ENCODE measurements around the gene TTC32.
"Not testable (repeated sequence)": the region's sequence is repeated elsewhere in the genome, so short reads cannot be mapped to it uniquely, and the experiment has no call there.

TTC32 gene

GRCh38 chr2:19901442-19902215, at the start of gene TTC32:
Gene TTC32 (minus strand): TSS chr2:19901983. CDS start chr2:19901854, 129 bp downstream.
- peak; percentile 96 for DNase-seq (ENCODE audit: low spot score)

GRCh38 chr2:19949071-19949470, 47.3 kb upstream of the TTC32 start:
- no peak for DNase-seq (ENCODE audit: low spot score)

GRCh38 chr2:19947184-19947940, 45.6 kb upstream of the TTC32 start:
- DNase-seq (ENCODE audit: low spot score) = no peak

GRCh38 chr2:19944205-19944845, 42.5 kb upstream of the TTC32 start:
- DNase-seq (ENCODE audit: low spot score) = peak; percentile 13

DNA sequence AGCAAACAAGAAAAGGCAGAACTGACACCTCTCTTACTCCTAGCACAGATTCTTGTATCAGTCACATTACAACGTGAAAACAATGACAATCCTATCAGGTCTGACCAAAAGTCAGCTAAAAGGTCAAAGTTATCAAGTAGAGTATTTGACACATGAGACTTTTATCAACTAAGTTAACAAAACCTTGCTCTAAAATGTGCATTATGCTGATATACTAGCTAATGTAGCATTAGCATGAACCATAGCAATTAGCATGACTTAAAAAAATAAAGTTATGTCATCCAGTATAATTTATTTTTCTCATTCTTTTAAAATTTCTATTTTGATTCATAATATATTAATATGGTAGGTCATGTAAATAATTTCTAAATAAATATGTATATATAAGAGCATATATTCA, 41.4 kb upstream of the TTC32 start:
- DNase-seq (ENCODE audit: low spot score) = no peak

- no peak for DNase-seq (ENCODE audit: low spot score)
These were observed 40.4 kb upstream of the TTC32 start for GRCh38 chr2:19942199-19942598.

GRCh38 chr2:19937004-19937403, 35.2 kb upstream of the TTC32 start:
- no peak for DNase-seq (ENCODE audit: low spot score)

GRCh38 chr2:19936203-19936602, 34.4 kb upstream of the TTC32 start:
- no peak for DNase-seq (ENCODE audit: low spot score)

- peak; percentile 9 for DNase-seq (ENCODE audit: low spot score)
These were observed 31.7 kb upstream of the TTC32 start for GRCh38 chr2:19933351-19933981.

GRCh38 chr2:19932928-19933327, 31.1 kb upstream of the TTC32 start:
- no peak for DNase-seq (ENCODE audit: low spot score)

DNA sequence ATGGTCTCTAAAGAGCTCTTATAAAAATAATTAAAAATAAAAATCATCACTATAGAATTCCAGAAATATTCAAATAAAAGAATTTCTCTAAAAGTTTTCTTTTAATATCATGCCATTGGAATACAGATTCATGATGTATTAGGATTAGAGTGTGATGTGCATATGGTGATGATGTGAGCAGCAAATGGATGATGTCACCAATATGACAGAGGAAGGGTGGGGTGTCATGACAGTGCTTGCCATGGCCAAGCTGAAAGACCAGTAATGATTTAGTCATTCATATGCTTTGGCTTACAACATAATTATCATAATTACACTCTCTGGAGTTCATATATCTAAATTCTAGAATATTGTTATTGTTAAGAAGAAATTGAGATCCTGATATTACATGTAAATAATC, 27.4 kb upstream of the TTC32 start:
- no peak for DNase-seq (ENCODE audit: low spot score)

- not testable (repeated sequence) for DNase-seq (ENCODE audit: low spot score)
These were observed 26.0 kb upstream of the TTC32 start for GRCh38 chr2:19927816-19928215.

DNA sequence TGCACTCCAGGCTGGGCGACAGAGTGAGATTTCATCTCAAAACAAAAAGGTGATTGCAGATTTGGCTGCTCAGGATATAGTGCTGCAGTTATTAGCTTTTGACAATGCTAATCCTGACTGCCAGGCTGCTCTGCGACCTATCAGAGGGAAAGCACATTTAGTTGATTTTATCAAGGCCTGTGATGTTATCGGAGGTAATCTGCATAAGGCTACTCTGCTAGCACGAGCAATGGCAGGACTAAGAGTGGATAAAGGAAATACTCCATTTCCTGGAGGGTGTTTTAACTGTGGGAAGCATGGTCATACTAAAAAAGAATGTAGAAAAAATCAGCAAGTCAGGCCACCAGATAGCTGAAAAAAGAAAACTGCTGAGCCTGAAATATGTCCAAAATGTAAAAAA, 22.7 kb upstream of the TTC32 start:
- DNase-seq (ENCODE audit: low spot score) = not testable (repeated sequence)

DNA sequence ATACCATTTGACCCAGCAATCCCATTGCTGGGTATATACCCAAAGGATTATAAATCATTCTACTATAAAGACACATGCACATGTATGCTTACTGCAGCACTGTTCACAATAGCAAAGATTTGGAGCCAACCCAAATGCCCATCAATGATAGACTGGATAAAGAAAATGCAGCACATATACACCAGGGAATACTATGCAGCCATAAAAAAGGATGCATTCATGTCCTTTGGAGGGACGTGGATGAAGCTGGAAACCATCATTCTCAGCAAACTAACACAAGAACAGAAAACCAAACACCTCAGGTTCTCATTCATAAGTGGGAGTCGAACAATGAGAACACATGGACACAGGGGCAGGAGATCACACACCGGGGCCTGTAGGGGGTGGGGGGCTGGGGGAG, 20.4 kb upstream of the TTC32 start:
- not testable (repeated sequence) for DNase-seq (ENCODE audit: low spot score)

- DNase-seq (ENCODE audit: low spot score) = no peak
These were observed 14.7 kb upstream of the TTC32 start for GRCh38 chr2:19916385-19916950.

- no peak for DNase-seq (ENCODE audit: low spot score)
These were observed 12.6 kb upstream of the TTC32 start for GRCh38 chr2:19914266-19914975.

GRCh38 chr2:19911808-19912509, 10.2 kb upstream of the TTC32 start:
- DNase-seq (ENCODE audit: low spot score) = no peak

- DNase-seq (ENCODE audit: low spot score) = no peak
These were observed 495 bp upstream of the TTC32 start for GRCh38 chr2:19902216-19902740.

DNA sequence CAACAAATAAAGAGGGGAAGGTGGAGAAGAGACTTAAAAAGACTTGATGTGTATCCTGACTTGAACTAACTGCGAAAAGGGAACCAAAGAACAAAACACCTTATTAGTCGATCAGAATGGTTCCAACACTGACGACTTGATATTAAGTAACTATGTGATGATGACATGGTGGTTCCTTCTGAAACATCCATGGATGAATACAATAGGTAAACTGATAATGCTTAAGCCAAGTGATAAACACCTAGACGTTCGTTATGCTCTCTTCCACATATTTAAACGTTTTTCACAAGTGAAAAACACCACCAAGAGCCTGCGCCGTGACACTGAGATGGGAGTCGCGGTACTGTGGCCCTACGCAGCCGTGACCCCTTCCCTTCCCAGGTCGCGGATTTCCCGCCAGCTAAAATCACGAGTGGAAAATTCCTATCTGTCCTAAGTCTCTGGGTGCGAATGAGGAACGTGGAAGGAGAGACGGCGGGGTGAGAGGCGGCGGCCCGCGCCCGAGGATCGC, 797 bp downstream of the TTC32 start:
- DNase-seq (ENCODE audit: low spot score) = no peak
